ENCODE data around the gene SHISA7. TPM values are rescaled to one million over a fixed set of nuclear protein-coding genes. Genes with fewer than 3 reads are reported as not detected.
"Not testable (repeated sequence)": the region's sequence is repeated elsewhere in the genome, so short reads cannot be mapped to it uniquely, and the experiment has no call there.

SHISA7 gene
- total RNA-seq, 2 donors from 2014 or later = not detected

GRCh38 chr19:55424518-55424917, 18.6 kb downstream of the SHISA7 start:
- 87 to 93% methylated on average over 2 to 3 of the region's 3 CpGs for WGBS, 2 experiments (ENCODE audit: insufficient coverage in 1 of 2, insufficient read length in 1 of 2)
- peaks cover 41% of the 10 kb centered on the region for H3K27me3 Mint-ChIP-seq (ENCODE audit: insufficient read depth)

GRCh38 chr19:55423225-55424005, 19.7 kb downstream of the SHISA7 start:
- peaks cover 13% of the 10 kb centered on the region for H3K27me3 ChIP-seq (ENCODE audit: control insufficient read depth, insufficient read depth, low read length, poor library complexity, severe bottlenecking)
- no peaks in the 10 kb centered on the region for H3K4me1 Mint-ChIP-seq
- no peaks in the 10 kb centered on the region for H3K36me3 ChIP-seq (ENCODE audit: control insufficient read depth, insufficient read depth, low read length)
- no peaks in the 10 kb centered on the region for H3K9me3 ChIP-seq (ENCODE audit: control insufficient read depth, low read length)
- no peak for DNase-seq
- H3K4me3 ChIP-seq (ENCODE audit: low read length) = no peak overlapping the region
- peaks cover 42% of the 10 kb centered on the region for H3K27me3 Mint-ChIP-seq (ENCODE audit: insufficient read depth)
- no peak overlapping the region for H3K4me3 Mint-ChIP-seq
- peaks cover 9% of the 10 kb centered on the region for H3K9me3 Mint-ChIP-seq
- H3K4me1 ChIP-seq (ENCODE audit: control insufficient read depth, insufficient read depth, low read length) = no peaks in the 10 kb centered on the region
- TF ChIP-seq CTCF (conservative IDR thresholded peaks at IDR 0.05) = no peak
- no peak overlapping the region for H3K27ac Mint-ChIP-seq
- H3K27ac ChIP-seq (ENCODE audit: low read depth, low read length) = no peak overlapping the region
- no peak overlapping the region for H3K9ac ChIP-seq (ENCODE audit: extremely low read depth, low read length, poor library complexity, severe bottlenecking)
- no peaks in the 10 kb centered on the region for H3K36me3 Mint-ChIP-seq (ENCODE audit: low read depth)
- 67 to 77% methylated on average over 12 to 13 of the region's 13 CpGs for WGBS, 2 experiments (ENCODE audit: insufficient coverage in 1 of 2, insufficient read length in 1 of 2)

More at GRCh38 chr19:55424518-55424917, 18.6 kb downstream of the SHISA7 start:
- Mint-ChIP-seq H3K4me3 (no peak overlapping the region), H3K9me3 (peaks cover 8% of the 10 kb centered on the region), H3K27ac (no peak overlapping the region), H3K4me1 (no peaks in the 10 kb centered on the region), H3K36me3 (ENCODE audit: low read depth) (no peaks in the 10 kb centered on the region)
- peaks cover 13% of the 10 kb centered on the region for H3K27me3 ChIP-seq (ENCODE audit: control insufficient read depth, insufficient read depth, low read length, poor library complexity, severe bottlenecking)
- H3K36me3 ChIP-seq (ENCODE audit: control insufficient read depth, insufficient read depth, low read length) = no peaks in the 10 kb centered on the region
- H3K27ac ChIP-seq (ENCODE audit: low read depth, low read length) = no peak overlapping the region
- no peak for DNase-seq
- no peaks in the 10 kb centered on the region for H3K4me1 ChIP-seq (ENCODE audit: control insufficient read depth, insufficient read depth, low read length)
- no peak overlapping the region for H3K9ac ChIP-seq (ENCODE audit: extremely low read depth, low read length, poor library complexity, severe bottlenecking)
- H3K9me3 ChIP-seq (ENCODE audit: control insufficient read depth, low read length) = no peaks in the 10 kb centered on the region
- no peak overlapping the region for H3K4me3 ChIP-seq (ENCODE audit: low read length)
- no peak for TF ChIP-seq CTCF (conservative IDR thresholded peaks at IDR 0.05)

- not testable (repeated sequence) for H3K36me3 ChIP-seq (ENCODE audit: control insufficient read depth, insufficient read depth, low read length); H3K9me3 ChIP-seq (ENCODE audit: control insufficient read depth, low read length); H3K9ac ChIP-seq (ENCODE audit: extremely low read depth, low read length, poor library complexity, severe bottlenecking); H3K4me1 ChIP-seq (ENCODE audit: control insufficient read depth, insufficient read depth, low read length); H3K27ac ChIP-seq (ENCODE audit: low read depth, low read length); H3K4me1 Mint-ChIP-seq; H3K4me3 Mint-ChIP-seq; H3K4me3 ChIP-seq (ENCODE audit: low read length); H3K36me3 Mint-ChIP-seq (ENCODE audit: low read depth); H3K27ac Mint-ChIP-seq; DNase-seq
- WGBS, 2 experiments (ENCODE audit: insufficient coverage in 1 of 2, insufficient read length in 1 of 2) = 83% methylated on average over 4 of the region's 4 CpGs
- H3K27me3 Mint-ChIP-seq (ENCODE audit: insufficient read depth) = peaks cover 41% of the 10 kb centered on the region
- H3K27me3 ChIP-seq (ENCODE audit: control insufficient read depth, insufficient read depth, low read length, poor library complexity, severe bottlenecking) = peaks cover 13% of the 10 kb centered on the region
- peaks cover 11% of the 10 kb centered on the region for H3K9me3 Mint-ChIP-seq
Measured at GRCh38 chr19:55421281-55421680, 21.8 kb downstream of the SHISA7 start.

Data from endodermal cell (in vitro differentiated cells).